Measurements from ENCODE around the gene ATP5PO.

- TF ChIP-seq, protein P1, sequence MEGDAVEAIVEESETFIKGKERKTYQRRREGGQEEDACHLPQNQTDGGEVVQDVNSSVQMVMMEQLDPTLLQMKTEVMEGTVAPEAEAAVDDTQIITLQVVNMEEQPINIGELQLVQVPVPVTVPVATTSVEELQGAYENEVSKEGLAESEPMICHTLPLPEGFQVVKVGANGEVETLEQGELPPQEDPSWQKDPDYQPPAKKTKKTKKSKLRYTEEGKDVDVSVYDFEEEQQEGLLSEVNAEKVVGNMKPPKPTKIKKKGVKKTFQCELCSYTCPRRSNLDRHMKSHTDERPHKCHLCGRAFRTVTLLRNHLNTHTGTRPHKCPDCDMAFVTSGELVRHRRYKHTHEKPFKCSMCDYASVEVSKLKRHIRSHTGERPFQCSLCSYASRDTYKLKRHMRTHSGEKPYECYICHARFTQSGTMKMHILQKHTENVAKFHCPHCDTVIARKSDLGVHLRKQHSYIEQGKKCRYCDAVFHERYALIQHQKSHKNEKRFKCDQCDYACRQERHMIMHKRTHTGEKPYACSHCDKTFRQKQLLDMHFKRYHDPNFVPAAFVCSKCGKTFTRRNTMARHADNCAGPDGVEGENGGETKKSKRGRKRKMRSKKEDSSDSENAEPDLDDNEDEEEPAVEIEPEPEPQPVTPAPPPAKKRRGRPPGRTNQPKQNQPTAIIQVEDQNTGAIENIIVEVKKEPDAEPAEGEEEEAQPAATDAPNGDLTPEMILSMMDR (IDR thresholded peaks at IDR 0.05) = no peak
- TF ChIP-seq POLR2A (IDR thresholded peaks at IDR 0.05) = no peak
Measured at GRCh38 chr21:33885172-33885514, 30.5 kb downstream of the ATP5PO start.
